GM21786 (cell line): ENCODE results near the gene BCR.

Source experiments
- ATAC-seq: cut with Tn5 transposase; IDR thresholded peaks from one replicate; pipeline ENCODE4 v1.9.1; 2021; ENCODE audit not compliant: unreplicated experiment

BCR gene

GRCh38 chr22:23175817-23176644 is 4.3 kb upstream of the BCR start:
- no peak for ATAC-seq

GRCh38 chr22:23176645-23177027 is 3.7 kb upstream of the BCR start:
- no peak for ATAC-seq

- no peak for ATAC-seq
Measured at GRCh38 chr22:23177197-23177596, 3.1 kb upstream of the BCR start.

- ATAC-seq: no peak
Measured at GRCh38 chr22:23178512-23179254, 1.6 kb upstream of the BCR start.

GRCh38 chr22:23179381-23180299 is 669 bp upstream of the BCR start:
- no peak for ATAC-seq

GRCh38 chr22:23180893-23181720 is 798 bp downstream of the BCR start:
- no peak for ATAC-seq

GRCh38 chr22:23181721-23182308 is 1.5 kb downstream of the BCR start:
- no peak for ATAC-seq

GRCh38 chr22:23182309-23183060 is 2.2 kb downstream of the BCR start:
- ATAC-seq: no peak

GRCh38 chr22:23183061-23183698 is 2.9 kb downstream of the BCR start:
- ATAC-seq: no peak

- no peak for ATAC-seq
Measured at GRCh38 chr22:23184100-23184763, 3.9 kb downstream of the BCR start.

- ATAC-seq: no peak
Measured at GRCh38 chr22:23184764-23185113, 4.4 kb downstream of the BCR start.

GRCh38 chr22:23187211-23187610 is 6.9 kb downstream of the BCR start:
- ATAC-seq: no peak

- ATAC-seq: no peak
Measured at GRCh38 chr22:23187871-23188700, 7.8 kb downstream of the BCR start.

- no peak for ATAC-seq
Measured at GRCh38 chr22:23190526-23190925, 10.2 kb downstream of the BCR start.

GRCh38 chr22:23192133-23192532 is 11.8 kb downstream of the BCR start:
- ATAC-seq: no peak

GRCh38 chr22:23192558-23192957 is 12.2 kb downstream of the BCR start:
- no peak for ATAC-seq

- ATAC-seq: no peak
Measured at GRCh38 chr22:23193196-23193827, 13.0 kb downstream of the BCR start.
